Retina (tissue), 1 donor: ENCODE data around the gene CFAP61.

Experiments
- DNase-seq: peaks from one replicate; pipeline ENCODE4 v3.0.0-alpha.2; 2016

CFAP61 gene

GRCh38 chr20:20034486-20034885, 17.8 kb upstream of the CFAP61 start:
- no peak for DNase-seq

DNA sequence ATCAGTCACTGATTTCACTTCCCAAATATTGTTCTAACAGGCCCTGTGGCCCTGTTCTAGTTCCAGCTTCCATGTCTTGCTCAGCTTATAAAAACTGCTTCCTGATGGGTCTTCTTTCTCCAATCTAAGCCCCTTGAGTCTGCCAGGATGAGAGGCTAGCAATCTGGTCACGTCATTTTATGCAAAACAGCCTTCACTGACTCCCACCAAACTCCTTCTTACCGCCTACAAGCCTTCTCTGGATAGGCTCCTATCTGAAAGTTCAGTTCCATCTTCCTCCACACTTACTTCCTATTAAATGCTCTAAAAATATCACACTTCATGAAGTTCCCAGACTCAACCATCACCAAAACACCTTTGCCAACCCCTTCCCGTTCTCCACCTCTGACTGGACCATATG, 15.6 kb upstream of the CFAP61 start:
- no peak for DNase-seq

GRCh38 chr20:20037960-20038359, 14.4 kb upstream of the CFAP61 start:
- no peak for DNase-seq

DNA sequence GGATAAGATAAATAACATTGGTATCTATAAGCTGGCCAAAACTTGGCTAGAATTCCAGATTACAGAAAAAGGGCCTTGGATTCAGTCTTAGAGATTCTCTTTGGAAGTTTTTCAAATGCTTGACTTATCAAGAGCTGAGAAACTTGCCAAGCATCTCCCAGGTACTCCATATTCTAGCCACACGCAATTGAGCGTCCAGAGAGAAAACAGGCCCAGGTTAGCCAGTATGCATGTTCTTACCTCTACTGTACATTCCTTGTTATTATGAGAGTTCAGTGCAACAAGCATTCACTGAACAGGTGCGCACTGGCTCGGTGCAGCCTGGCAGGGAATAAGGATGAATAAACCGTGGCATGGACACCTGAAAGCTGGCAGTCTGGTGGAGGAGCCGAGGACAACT, 13.7 kb upstream of the CFAP61 start:
- no peak for DNase-seq

DNA sequence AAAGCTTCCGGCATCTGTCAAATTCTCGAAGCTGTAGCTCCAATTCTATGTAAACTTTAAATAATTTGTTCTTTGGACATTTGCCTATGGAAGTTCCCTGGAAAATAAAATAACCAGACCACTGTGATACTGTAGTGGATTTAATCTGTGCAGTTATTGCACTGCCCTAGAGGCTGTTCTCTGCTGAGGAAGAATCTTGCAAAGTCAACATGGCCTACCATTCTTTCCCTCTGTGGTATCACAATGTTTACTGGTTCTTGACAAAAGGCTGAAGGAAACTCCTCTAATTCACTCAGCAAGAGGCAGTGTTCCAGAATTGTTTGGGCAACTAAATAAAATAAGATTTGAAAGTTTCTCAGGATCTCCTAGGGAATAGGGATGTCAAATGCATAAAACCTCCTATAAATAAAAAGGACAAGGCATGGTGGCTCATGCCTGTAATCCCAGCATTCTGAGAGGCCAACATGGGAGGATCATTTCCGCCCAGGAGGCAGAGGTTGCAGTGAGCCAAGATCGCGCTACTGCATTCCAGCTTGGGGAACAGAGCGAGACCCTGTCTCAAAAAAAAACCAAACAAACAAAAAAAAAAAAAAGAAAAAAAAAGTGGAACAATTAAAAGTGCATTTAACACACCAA, 12.5 kb upstream of the CFAP61 start:
- DNase-seq: no peak

DNA sequence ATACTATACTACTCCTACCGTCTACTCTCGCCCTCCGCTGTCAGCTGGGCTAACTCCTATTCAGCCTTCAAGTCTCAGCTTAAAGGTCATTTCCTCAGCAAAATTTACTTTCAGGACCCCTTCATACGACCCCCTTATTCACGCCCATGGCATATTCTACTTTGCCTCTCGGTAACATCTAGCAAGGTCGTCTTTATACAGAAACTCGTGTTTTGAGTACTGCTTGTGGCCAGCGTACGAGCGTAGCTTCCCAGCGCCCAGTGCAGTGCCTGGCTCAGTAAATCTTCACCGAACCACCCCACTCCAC, 612 bp upstream of the CFAP61 start:
- no peak for DNase-seq

DNA sequence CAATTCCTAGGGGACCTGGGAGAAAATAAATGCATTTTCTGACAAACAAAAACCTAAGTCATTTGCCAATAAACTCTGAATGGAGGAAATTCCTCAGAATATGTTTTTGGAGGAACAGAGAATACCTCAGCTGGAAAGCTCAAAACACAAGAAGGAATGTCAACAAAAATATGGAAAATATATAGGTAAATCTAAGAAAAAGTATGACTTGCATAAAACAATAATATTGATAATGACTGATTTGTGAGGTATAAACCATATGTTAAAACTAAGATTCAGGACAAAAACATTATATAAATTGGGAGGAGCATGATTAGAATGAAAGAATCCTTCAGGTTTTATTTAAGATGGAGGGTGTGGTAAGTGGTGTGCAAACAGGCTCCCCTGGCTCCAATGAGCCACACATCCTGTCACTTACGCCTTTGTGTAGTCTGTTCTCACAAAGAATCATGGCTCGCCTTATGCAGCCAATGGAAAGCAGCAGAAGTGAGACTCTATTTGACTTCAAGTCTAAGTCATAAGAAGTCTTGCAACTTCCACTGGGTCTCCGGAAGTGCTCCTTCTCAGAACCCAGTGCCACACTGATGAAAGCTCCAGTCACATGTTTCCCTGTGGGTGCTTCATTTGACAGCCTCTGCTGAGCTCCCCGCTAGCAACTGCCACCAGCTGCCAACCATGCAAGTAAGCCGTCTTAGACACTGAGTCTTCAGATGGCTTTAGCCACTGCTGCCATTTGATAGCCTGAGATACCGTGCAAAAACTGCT, 8.1 kb downstream of the CFAP61 start:
- DNase-seq: no peak

DNA sequence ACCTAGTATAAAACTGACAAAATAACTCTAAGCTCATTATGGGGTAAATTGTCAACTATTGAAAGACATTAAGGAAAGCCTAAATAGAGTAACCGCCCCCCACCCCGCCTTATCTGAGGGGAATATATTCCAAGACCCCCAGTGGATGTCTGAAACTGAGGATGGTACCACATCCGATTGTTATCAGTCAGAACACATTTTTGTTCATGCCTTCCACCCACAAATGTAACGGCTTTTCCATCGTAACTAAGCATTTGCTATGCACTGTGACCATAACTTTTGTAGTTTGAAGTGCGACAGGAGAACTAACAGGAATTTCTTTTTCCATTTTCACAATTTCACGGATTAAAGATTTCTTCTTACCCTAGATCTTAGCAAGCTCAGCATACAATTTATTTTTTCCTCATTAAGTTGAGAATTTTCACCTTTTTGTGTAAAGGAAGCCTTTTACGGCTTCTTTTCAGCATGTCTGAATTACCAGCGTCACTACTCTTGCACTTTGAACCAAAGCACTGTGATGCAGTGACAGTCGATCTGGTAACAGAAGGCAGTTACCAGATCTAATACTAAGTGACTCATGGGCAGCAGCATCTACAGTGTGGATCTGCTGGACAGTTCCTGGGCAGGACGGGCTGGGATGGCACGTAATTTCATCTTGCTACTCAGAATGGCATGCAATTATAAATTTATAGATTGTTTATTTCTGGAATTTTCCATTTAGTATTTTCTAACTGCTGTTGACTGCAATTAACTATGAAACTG, 11.8 kb downstream of the CFAP61 start:
- no peak for DNase-seq

DNA sequence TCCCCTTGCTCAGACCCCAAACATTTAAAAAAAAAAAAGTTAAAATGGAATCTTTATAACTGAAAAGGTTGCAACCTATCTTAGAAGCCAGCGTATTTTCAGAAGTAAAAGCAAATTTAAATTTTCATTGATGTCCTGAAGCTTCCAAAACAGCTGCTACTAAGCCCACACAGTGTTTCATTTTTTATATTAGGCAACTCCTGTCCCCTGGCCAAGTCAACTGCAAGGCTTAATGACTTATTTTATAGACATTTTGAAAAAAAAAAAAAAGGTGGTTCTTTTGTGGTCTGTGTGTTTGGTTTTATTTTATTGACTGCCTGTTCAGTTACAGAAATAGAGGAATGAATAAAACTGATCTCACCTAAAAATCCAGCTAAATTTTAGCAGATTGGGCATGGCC, 13.0 kb downstream of the CFAP61 start:
- no peak for DNase-seq

- no peak for DNase-seq
Measured at GRCh38 chr20:20070871-20071726, 18.8 kb downstream of the CFAP61 start.

GRCh38 chr20:20073801-20074371, 21.6 kb downstream of the CFAP61 start:
- DNase-seq: no peak

GRCh38 chr20:20075032-20075431, 22.7 kb downstream of the CFAP61 start:
- no peak for DNase-seq

GRCh38 chr20:20076297-20077065, 24.1 kb downstream of the CFAP61 start:
- DNase-seq: no peak

GRCh38 chr20:20078041-20078440, 25.7 kb downstream of the CFAP61 start:
- no peak for DNase-seq

DNA sequence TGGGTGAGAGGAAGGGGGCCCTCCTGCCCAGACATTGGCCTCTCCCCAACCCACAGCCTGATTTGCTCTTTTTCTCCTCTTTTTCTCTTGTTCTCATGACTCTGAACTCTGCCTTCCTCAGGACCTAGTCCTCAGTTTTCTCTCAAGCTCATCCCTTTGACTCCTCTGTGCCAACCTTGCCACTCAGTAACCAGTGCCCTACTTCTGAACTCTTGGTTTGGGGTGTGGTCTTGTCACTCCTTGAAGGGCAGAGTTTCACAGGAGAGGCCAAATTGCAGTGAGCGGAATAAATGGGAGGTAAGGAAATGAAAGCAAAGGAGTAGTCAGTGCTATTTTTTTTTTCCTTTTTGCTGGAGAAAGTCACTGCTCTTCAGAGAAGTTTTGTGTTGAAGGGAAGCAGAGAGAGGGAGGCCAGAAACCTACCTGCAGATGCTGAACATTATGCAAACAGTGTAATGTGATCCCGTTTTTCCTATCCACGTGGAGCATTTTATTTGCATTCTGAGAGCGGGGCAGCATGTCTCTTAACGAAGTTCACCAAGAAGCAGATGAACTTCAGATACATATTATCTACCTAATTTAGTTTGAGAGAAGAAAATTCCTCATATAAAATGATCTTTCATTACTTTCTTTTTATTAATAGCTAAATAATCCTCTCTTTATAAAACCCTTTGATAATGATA, 26.9 kb downstream of the CFAP61 start:
- no peak for DNase-seq

GRCh38 chr20:20083807-20084206, 31.5 kb downstream of the CFAP61 start:
- peak; percentile 55 for DNase-seq

DNA sequence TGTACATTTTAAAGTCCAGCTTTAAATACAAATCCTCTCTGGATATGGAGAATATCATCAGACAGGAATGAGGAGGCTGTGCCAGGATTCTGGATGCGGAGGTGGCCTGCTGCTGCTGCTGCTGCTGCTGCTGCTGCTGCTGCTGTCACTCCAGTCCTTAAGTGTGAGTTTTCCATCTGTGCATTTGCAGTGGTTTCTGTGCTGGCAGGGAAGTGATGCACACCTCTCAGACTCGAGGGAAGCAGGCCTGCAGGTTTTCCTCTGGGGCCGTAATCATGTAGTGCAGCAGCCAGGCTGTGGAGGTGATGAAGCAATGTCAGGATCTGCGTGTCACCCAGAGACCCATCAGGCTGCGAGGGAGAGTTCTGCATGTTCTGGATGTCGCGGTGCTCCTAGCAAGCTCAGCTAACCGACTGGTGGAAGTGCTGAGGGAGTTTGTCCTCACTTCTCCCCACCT, 32.0 kb downstream of the CFAP61 start:
- DNase-seq: no peak

DNA sequence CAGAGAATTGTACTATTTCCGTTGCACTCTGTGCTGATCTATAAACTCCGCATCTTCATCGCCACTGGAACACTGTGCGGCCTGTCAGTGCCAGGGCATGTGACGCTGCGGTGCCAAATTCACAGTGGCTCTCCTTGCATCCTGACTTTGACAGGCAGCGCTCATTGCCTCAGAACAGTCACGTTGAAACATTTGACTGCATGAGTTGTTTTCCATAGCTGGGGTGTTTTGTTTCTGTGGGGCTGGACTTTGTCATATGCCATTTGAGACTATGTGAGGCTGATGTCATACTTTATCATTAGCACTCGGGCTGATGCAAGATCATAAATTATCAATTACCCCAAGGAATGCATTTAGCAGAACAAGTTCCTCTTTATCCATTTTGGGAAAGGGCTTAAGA, 32.7 kb downstream of the CFAP61 start:
- no peak for DNase-seq

DNA sequence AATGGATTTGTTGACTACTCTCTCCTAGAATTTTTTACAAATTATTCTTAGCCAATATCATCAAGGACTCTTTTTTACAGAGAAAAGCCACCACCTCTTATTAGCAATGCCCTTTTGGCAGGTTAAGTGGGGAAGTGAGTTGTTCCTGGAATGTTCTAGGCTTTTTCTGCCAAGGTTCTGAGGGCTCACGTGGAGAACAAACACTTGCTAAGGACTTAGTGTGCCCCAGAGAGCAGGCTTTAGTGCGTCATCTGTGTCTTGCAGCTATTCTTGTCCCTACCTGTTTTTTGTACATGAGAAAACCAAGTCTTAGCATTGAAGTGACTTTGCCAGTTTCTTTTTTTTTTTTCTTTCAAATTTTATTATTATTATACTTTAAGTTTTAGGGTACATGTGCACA, 33.5 kb downstream of the CFAP61 start:
- no peak for DNase-seq

- DNase-seq: no peak
Measured at GRCh38 chr20:20089018-20089417, 36.7 kb downstream of the CFAP61 start.

DNA sequence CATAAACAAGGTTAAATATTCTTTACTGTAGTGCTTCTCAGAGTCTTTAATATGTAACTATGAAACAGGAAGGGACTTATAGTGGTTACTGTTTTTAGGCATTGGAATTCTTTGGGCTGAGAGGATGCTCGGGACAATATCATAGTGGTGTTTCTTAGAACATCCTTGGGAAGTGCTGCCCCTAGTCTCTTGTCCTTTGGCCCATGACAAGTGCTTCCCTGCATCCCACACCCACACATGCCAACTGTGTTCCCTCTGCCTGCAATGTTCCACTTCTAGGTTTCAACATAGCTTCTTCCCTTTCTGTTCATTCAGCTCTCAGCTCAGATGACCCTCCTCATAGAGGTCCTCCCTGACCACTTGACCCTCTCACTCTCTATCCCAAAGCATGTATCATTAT, 37.6 kb downstream of the CFAP61 start:
- no peak for DNase-seq
